ENCODE data around the gene SAA4. TPM values are rescaled to one million over a fixed set of nuclear protein-coding genes. Genes with fewer than 3 reads are reported as not detected.

Gene SAA4
- polyA plus RNA-seq, 1 donor (not counting 4 experiments of a cell fraction or from before 2014, with no cell fraction given) = not detected

DNA sequence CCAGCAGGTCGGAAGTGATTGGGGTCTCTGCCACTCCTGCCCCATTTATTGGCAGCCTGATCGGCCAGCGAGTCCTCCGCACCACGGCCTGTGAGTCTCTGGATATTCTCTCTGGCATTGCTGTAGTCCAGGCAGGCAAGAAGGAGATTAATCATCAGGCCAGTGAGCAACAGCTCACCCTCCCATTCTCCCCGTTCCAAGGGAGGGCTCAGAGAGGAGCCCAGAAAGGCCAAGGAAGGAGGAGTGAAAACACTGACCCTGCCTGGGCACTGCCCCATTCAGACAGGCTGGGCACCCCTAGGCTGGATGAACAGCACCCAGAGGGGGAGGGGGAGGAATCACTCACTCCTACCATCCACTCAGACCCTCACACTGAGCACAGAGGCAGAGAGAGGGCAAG is 8.8 kb upstream of the SAA4 start:
- no peaks in the 10 kb centered on the region for H3K9me1 ChIP-seq (ENCODE audit: control insufficient read depth, extremely low read depth, insufficient read depth, low read length)
- H3K9ac ChIP-seq (ENCODE audit: control insufficient read depth, extremely low read depth, insufficient read depth, low read length) = no peak overlapping the region
- H3K4me2 ChIP-seq (ENCODE audit: control insufficient read depth, extremely low read depth, insufficient read depth, low read depth, low read length) = no peak overlapping the region
- H3K4me3 ChIP-seq (ENCODE audit: control insufficient read depth in 2 of 3, extremely low read depth in 1 of 3, insufficient read depth in 2 of 3, low read depth in 1 of 3, low read length in 3 of 3) = no peak overlapping the region
- H4K20me1 ChIP-seq (ENCODE audit: control insufficient read depth, extremely low read depth, insufficient read depth, low read length) = no peaks in the 10 kb centered on the region
- peaks cover 2% of the 10 kb centered on the region for H3K4me1 ChIP-seq (ENCODE audit: control insufficient read depth, extremely low read depth, insufficient read depth, low read length)
- no peaks in the 10 kb centered on the region for H3K27me3 ChIP-seq (ENCODE audit: control insufficient read depth, extremely low read depth, insufficient read depth, low read length)
- no peak overlapping the region for H2AFZ ChIP-seq (ENCODE audit: control insufficient read depth, low read length)
- H3K36me3 ChIP-seq (ENCODE audit: control insufficient read depth in 2 of 2, extremely low read depth in 1 of 2, insufficient read depth in 2 of 2, low read length in 2 of 2) = no peaks in the 10 kb centered on the region
- no peaks in the 10 kb centered on the region for H3K79me2 ChIP-seq (ENCODE audit: control insufficient read depth, insufficient read depth, low read length)
- no peak overlapping the region for H3K27ac ChIP-seq (ENCODE audit: control insufficient read depth, insufficient read depth, low read length)
- dilution Hi-C loops (cut with MboI; ENCODE audit: extremely low pct_ligation_motif_present, low sequenced_read_pairs) = no loop called here
- TF ChIP-seq, protein P1, sequence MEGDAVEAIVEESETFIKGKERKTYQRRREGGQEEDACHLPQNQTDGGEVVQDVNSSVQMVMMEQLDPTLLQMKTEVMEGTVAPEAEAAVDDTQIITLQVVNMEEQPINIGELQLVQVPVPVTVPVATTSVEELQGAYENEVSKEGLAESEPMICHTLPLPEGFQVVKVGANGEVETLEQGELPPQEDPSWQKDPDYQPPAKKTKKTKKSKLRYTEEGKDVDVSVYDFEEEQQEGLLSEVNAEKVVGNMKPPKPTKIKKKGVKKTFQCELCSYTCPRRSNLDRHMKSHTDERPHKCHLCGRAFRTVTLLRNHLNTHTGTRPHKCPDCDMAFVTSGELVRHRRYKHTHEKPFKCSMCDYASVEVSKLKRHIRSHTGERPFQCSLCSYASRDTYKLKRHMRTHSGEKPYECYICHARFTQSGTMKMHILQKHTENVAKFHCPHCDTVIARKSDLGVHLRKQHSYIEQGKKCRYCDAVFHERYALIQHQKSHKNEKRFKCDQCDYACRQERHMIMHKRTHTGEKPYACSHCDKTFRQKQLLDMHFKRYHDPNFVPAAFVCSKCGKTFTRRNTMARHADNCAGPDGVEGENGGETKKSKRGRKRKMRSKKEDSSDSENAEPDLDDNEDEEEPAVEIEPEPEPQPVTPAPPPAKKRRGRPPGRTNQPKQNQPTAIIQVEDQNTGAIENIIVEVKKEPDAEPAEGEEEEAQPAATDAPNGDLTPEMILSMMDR (optimal IDR thresholded peaks at IDR 0.05 in 1 of 3, IDR thresholded peaks at IDR 0.05 in 1 of 3, conservative IDR thresholded peaks at IDR 0.05 in 1 of 3; ENCODE audit: extremely low read depth in 1 of 3, insufficient read depth in 2 of 3, low read length in 3 of 3) = no peak
- TF ChIP-seq EZH2 (IDR thresholded peaks at IDR 0.05; ENCODE audit: low read length) = no peak
- DNase-seq (ENCODE audit: low read depth, low spot score) = no peak
- no peaks in the 10 kb centered on the region for H3K9me3 ChIP-seq (ENCODE audit: control insufficient read depth, low read depth, low read length)
- FAIRE-seq = no peak

DNA sequence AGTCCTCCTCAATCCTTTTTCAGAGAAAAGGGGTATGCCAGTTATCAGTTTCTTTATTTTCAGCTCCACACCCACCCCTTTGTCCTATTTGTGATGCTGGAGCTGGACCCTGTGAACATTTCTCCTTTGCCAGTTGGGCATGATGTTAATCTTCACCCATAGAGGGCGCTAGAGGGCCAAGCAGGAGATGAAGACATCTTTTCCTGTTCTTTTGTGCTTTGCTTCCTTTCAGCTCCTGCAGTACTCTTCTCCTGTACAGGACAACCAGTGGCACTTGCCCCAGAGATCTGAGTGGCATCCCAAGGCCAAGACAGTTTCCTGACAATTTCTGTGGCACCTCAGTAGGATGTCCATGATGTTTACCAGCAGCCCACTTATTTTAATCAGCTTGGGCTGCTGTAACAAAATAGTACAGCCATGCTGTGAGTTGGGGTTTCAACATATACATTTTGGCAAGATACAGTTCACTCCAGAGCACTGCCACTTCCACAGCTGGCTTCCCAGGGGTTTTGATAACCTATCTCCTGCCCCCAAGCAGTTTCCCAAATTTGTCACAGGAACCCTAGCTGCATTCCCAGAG is 7.3 kb upstream of the SAA4 start:
- Histone ChIP-seq H3K9me3 (ENCODE audit: control insufficient read depth, low read depth, low read length) (no peaks in the 10 kb centered on the region), H3K36me3 (ENCODE audit: control insufficient read depth in 2 of 2, extremely low read depth in 1 of 2, insufficient read depth in 2 of 2, low read length in 2 of 2) (no peaks in the 10 kb centered on the region), H3K4me3 (ENCODE audit: control insufficient read depth in 2 of 3, extremely low read depth in 1 of 3, insufficient read depth in 2 of 3, low read depth in 1 of 3, low read length in 3 of 3) (no peak overlapping the region), H3K79me2 (ENCODE audit: control insufficient read depth, insufficient read depth, low read length) (no peaks in the 10 kb centered on the region), H3K4me1 (ENCODE audit: control insufficient read depth, extremely low read depth, insufficient read depth, low read length) (peaks cover 2% of the 10 kb centered on the region), H2AFZ (ENCODE audit: control insufficient read depth, low read length) (peak overlapping the region; percentile 38), H3K9ac (ENCODE audit: control insufficient read depth, extremely low read depth, insufficient read depth, low read length) (no peak overlapping the region), H4K20me1 (ENCODE audit: control insufficient read depth, extremely low read depth, insufficient read depth, low read length) (no peaks in the 10 kb centered on the region), H3K27me3 (ENCODE audit: control insufficient read depth, extremely low read depth, insufficient read depth, low read length) (no peaks in the 10 kb centered on the region), H3K4me2 (ENCODE audit: control insufficient read depth, extremely low read depth, insufficient read depth, low read depth, low read length) (no peak overlapping the region), H3K27ac (ENCODE audit: control insufficient read depth, insufficient read depth, low read length) (no peak overlapping the region), H3K9me1 (ENCODE audit: control insufficient read depth, extremely low read depth, insufficient read depth, low read length) (no peaks in the 10 kb centered on the region)
- TF ChIP-seq, protein P1 (optimal IDR thresholded peaks at IDR 0.05 in 1 of 3, IDR thresholded peaks at IDR 0.05 in 1 of 3, conservative IDR thresholded peaks at IDR 0.05 in 1 of 3; ENCODE audit: extremely low read depth in 1 of 3, insufficient read depth in 2 of 3, low read length in 3 of 3) = peak; percentile 81 to 91 (median 90)
- TF ChIP-seq EZH2 (IDR thresholded peaks at IDR 0.05; ENCODE audit: low read length) = no peak
- DNase-seq (ENCODE audit: low read depth, low spot score) (peak; percentile 32), FAIRE-seq (peak; percentile 82)
- dilution Hi-C loops (cut with MboI; ENCODE audit: extremely low pct_ligation_motif_present, low sequenced_read_pairs) = no loop called here
